ENCODE data around the gene TDRD5.
"Not testable (repeated sequence)": the region's sequence is repeated elsewhere in the genome, so short reads cannot be mapped to it uniquely, and the experiment has no call there.

Gene TDRD5

DNA sequence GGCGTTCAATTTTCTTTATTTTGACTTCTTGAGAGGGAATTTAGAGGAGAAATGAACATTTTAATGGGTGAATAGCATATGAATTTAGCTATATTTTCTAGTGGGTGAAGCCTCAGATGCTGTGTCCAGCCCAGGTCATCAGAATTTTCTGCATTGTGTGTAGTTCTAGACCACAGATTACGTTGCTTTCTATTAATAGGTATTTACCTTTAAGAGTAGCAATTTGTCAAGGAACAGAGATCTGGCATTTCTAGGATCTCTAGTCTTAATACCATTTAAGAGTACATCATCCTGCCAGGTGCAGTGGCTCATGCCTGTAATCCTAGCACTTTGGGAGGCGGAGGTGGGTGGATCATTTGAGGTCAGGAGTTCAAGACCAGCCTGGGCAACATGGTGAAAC lies 20.7 kb downstream of the TDRD5 start:
- DNase-seq = no peak

DNA sequence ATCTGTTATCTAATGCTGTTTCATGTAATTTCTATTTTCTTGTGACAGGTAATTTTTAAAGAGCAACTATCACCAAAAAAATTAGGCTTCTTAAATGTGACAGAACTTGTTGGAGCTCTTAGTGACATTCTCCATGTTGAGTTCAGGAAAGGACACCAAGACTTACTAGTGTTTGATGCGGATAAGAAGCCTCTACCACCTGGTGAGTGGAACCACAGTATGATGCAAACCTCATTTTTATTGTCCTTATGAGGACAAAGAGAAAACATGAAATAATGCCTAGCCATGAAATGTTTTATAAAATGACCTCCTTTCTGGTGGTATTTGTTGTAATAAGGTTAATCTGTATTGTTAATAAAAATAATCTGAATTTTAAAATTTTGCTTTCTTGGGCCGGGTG lies 39.1 kb downstream of the TDRD5 start:
- no peak for DNase-seq

DNA sequence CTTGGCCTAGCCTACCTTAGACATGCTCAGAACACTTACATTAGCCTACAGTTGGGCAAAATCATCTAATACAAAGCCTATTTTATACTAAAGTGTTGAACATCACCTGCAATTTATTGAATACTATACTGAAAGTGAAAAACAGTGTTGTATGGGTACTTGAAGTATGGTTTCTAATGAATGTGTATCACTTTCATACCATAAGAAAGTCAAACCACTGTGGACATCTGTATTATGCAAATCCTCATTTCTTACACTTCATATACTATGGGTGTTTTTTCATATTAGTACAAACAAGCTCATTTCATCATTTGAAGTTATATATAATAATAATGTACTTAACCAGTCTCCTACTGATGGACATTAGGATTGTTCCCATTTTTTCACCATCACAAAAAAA lies 41.2 kb downstream of the TDRD5 start:
- no peak for DNase-seq

DNA sequence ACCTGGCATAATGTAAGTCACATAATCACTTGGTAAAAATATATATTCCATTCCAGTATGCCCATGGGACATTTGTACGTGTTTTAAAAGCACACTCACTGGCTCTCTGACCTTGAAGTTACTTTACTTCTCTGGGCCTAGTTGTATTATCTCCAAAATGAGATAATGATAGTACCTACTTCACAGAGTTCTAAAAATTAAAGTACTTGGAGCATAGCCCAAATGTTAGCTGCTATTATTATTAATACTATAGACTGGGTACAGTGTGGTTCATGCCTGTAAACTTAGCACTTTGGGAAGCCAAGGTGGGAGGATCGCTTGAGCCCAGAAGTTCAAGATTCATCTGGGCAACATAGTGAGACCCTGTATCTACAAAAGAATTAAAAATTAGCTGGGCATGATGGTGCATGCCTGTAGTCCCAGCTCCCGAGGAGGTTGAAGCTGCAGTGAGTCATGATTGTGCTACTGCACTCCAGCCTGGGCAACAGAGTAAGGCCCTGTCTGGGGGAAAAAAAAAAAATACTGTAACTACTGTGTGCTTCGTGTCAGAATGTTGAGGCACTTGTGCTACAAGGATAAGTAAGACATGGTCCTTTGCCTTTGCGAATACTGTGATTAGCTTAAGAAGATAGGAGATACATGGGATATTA lies 45.7 kb downstream of the TDRD5 start:
- DNase-seq = no peak

DNA sequence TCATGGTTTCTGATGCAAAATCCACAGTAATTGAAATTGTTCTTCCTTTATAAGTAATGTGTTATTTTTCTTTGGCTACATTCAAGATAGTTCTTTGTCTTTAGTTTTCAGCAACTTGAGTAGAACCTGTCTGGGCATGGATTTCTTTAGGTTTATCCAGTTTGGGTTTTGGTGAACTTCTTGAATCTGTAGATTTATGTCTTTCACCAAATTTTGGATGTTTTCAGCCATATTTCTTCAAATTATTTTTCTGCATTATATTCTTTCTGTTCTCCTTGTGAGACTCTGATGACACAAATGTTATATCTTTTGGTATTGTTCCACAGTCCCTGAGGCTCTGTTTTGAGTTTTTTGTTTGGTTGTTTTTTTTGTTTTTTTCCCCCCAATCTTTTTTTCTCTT lies 69.4 kb downstream of the TDRD5 start:
- no peak for DNase-seq

DNA sequence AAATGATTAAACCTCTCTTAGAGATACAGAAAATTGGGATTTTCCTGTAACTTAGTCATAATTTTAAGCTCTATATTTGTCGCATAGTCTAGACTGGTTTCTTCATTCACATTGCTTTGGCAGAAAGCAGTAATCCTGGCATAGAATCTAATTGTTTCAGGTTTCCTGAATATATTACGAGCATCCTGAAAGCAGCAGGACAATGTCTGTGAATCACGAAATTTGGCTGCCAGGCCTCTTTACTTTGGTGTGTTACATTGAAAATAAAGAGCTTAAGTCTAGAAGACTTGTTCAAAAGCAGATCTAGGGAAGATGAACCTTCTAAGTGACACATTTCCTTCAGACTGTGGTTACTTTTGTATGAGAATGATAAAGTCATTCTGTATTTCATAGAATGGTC lies 72.2 kb downstream of the TDRD5 start:
- DNase-seq = no peak

DNA sequence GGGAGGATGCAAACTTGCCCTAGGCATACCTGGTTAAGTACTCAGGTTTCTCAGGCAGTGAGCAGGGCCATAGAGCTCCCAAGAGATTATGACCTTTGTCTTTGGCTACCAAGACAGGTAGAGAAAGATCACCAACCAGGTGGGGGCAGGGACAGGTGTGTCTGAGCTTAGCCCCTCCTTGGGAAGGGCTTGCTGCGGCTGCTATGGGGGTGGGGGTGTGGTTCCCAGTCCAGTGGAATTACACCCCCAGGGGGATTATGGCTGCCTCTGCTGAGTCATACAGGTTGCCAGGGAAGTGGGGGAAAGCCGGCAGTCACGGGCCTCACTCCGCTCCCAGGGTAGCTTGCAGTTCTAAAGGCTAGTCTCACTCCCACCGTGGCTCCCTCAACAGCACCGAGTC lies 86.2 kb downstream of the TDRD5 start:
- no peak for DNase-seq

DNA sequence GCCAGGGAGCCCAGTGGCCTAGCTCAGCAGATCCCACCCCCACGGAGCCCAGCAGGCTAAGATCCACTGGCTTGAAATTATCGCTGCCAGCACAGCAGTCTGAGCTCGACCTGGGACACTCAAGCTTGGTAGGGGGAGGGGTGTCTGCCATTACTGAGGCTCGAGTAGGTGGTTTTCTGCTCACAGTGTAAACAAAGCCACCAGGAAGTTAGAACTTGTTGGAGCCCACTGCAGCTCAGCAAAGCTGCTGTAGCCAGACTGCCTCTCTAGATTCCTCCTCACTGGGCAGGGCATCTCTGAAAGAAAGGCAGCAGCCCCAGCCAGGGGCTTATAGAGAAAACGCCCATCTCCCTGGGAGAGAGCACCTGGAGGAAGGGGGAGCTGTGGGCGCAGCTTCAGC lies 102.9 kb downstream of the TDRD5 start:
- not testable (repeated sequence) for DNase-seq

DNA sequence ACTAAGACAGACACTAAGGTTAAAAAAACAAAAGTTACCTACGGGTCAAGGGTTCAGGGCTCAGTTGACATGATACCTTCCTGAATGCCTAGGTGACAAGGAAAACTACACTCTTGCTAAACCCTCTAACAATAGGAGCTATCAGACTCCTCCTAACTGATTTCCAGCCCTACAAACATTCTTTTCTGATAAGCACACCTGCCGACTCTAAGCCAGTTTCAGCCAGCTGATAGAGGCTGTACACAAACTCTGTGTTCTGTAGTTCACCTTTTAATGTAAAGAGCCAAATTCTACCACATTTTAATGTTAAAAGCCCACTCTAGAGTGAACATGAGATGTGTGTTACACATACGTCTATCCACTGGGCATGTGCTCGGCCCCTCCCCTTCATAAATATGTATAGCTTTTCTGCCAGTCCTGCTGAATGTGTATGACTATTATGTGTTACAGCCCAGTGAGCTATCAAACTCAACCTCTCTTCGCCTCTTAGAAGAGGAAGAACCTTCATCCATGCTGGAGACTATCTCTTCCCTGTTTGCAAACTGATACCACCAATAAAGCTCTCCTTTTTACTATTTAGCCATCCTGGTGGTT lies 111.4 kb downstream of the TDRD5 start:
- DNase-seq = no peak

DNA sequence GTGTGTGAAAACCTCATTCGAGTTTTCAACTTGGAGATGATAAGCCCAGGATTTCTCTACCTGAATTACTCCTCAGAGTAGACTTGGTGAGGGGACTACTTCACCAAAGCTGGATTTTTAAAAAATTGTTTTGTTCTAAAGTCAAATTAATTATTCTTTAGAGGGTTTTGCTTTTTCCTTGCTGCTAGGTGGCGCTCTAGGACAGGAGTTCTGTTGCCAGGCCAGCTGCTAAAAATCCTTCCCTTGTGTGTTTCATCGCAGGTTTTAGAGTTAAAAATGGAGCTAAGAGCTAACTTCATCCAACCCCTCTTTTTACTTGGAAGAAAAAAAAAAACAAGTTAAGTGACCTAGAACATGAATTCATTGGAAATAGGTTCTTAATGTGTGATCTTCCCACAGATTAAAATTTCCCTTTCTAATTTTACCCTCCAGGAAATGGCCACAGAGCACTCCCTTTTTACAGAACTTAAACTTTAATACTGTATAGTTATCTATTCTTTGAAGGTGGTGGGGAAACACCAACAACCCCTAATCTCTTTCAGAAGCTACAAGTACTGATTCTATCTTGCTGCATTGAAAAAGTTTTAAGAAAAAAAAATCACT lies 114.8 kb downstream of the TDRD5 start:
- DNase-seq = peak; percentile 87

DNA sequence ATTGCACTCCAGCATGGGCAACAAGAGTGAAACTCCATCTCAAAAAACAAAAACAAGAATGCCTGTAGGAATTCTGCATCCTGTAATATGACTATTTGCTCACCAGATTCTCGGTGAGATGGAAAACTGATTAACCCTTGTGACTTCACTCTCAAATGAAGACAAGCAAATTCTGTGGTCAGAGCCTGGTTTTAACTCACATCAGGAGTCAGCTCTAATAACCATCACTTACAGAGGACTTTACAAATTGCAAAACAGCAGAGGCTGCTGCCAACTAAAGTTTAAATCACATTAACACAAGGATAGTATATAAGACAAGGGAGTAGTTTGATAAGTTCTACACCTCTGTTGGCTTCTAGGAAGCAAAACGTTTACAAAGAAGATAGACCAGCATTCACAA lies 115.8 kb downstream of the TDRD5 start:
- peak; percentile 89 for DNase-seq

DNA sequence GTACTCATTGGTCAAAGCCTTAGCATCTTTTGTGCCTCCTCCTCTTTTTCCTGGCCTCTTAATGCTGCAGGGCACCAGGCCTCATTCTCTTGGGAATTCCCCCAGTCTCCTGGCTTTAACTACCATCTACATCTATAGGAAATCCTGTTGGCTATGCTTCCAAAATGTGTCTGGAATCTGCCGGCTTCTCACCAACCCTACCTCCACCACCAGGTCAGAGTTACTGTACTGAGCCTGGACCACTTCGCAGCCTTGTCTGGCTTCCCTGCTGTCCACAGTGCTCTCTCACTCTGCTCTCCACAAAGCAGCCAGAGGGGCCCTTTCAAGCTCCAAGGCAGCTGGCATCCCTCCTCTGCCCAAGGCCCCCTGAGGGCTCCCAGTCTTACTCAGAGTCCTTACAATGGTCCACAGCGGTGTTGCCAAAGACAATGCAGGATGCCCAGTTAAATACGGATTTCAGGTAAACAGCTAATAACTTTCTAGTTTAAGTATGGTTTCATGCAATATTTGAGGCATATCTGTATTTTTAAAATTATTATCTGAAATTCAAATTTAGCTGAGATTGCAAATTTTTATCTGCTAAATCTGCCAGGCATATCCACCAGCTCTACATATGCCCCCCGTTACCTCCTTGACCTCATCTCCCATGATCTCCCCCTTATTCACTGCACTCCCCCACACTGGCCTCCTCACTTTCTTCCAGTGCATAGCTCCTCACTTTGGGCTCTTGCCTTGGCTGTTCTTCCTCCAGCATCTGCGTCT lies 117.0 kb downstream of the TDRD5 start:
- DNase-seq = no peak

DNA sequence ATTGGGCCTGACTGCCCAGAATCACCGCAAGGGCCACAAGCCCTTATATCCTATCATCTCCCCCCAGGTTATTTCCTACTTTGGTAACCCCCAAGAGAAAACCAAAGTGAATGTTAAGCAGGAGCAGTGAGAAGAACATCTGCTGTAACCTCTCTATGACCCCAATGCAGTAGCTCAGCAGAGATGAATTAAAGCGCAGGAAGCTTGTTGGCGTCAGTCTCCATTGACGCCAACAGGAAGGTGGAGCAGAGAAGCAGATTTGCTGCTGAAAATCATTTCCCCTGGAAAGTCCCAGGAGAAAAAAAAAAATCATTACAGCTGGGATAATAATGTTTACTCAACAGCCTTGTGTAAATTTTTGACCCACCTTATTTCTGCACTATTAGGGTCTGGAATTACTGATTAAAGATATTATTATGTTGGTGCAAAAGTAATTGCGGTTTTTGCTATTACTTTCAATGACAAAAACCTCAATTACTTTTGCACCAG lies 118.3 kb downstream of the TDRD5 start:
- no peak for DNase-seq

DNA sequence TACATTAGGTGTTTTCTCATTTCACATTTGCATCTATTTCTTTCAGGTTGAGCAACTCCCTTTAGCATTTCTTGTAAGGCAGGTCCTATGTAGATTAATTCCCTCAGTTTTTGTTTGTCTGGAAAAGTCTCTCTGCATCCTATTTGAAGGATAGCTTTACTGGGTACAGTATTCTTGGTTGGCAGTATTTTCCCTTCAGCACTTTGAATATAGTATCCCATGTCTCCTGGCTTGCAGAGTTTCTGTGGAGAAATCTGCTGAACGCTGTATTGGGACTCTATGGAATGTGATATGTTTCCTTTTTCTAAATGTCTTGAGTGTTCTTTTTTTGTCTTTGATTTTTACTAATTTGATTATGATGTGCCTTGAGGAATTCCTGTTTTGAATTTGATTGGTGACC lies 122.5 kb downstream of the TDRD5 start:
- no peak for DNase-seq

DNA sequence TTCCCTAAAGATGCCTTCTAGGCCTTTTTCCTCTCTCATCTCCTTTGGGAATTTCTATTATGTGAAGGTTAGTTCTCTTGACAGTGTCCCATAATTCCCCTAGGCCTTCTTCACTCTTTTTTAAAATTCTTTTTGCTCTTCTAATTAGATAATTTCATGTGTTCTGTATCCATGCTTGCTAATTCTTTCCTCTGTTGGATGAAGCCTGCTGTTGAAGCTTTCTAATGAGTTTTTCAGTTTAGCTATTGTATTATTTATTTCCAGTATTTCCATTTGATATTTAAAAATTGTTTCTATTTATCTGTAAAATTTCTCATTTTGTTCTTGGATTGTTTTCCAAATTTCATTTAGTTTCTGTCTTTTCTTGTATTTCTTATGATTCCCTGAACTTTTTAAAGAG lies 123.0 kb downstream of the TDRD5 start:
- no peak for DNase-seq

DNA sequence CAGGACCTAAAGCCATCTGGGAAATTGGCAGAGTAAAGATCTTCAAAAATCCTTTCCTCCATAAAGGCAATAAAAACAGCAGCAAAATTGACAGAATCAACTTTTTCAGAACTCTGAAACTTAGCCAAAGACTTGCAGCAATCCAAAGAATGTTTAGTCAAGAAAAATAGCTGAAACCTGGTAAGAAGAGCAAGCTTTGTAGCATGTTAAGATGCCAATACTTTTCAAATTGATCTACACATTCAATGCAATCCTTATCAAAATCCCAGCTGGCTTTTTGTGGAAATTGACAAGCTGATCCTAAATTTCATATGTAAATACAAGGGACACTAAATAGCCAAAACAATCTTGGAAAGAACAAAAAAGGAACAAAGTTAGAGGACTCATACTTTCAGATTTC lies 127.6 kb downstream of the TDRD5 start:
- no peak for DNase-seq

DNA sequence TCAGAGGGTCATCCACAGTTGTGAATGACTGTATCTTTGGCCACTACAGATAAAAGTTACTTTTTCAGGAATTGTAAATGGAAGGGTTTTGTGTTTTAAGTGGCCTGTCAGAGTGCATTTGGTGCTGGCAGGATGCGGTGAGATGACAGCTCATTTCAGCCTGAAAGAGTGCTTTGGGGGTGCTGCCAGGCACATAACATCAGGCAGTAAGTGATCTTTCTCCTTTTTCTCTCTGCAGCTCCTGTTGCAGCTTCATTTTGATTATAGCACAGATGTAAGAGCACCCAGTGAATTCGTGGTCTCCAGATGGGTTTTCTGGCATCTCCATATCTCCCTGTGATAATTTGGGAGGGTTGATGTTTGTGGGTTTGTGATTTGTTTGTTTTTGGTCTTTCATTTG lies 136.6 kb downstream of the TDRD5 start:
- DNase-seq = no peak

DNA sequence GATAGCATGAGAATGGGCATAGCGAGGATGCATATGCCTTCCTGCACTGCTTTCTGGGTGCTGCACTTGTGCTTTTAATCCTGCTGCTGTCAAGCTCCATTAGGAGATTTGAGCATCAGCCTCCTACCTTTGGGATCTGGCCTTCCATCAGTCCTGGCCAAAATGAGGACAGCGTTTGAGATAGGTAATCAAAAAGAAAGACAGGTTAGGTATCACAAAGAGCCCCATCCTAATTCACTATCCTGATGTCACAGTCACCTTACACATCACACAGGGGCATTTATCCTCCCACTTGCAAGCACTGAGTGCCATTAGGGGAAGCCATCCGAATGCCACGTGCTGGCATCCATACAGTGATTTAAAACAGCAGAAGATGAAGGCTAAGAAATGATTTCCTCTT lies 138.2 kb downstream of the TDRD5 start:
- no peak for DNase-seq

DNA sequence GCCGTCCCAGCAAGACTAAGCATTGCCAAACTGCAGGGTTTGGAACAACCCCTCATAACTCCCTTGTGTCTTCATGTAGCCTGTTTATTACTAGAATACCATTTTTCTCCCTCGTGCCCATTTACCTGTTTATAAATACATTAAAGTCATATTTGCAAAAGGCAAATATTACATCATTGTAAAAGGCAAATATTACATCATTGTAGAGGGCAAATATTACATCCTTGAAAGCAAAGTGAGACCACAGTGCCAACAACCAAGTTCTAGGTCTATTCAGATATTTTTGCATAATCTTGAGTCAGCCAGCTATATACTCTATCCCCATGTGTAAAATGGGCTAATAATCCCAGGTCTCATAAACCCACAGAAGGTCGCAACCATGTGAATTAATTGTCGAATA lies 140.0 kb downstream of the TDRD5 start:
- DNase-seq = no peak

All from NCI-H526 treated with DMSO at 0.1 percent for 48 hours (cell line).